Hematopoietic multipotent progenitor cell treated with erythropoietin and hydrocortisone succinate and interleukin-3 and kit ligand, for 15 days (in vitro differentiated cells): Measurements from ENCODE around the gene CEBPB.

Experiments
- DNase-seq: peaks from one replicate; pipeline ENCODE4 v3.0.0-alpha.2; 2015; ENCODE audit warnings: low spot score

CEBPB gene

GRCh38 chr20:50213531-50214106 is 23.0 kb downstream of the CEBPB start:
- DNase-seq = no peak

- DNase-seq = no peak
Measured at GRCh38 chr20:50214226-50215024, 23.8 kb downstream of the CEBPB start.

GRCh38 chr20:50215101-50215690 is 24.6 kb downstream of the CEBPB start:
- no peak for DNase-seq

- no peak for DNase-seq
Measured at GRCh38 chr20:50215926-50216325, 25.3 kb downstream of the CEBPB start.

GRCh38 chr20:50216543-50217206 is 26.0 kb downstream of the CEBPB start:
- no peak for DNase-seq

- DNase-seq = no peak
Measured at GRCh38 chr20:50217207-50217949, 26.7 kb downstream of the CEBPB start.

- DNase-seq = no peak
Measured at GRCh38 chr20:50218987-50219435, 28.4 kb downstream of the CEBPB start.

GRCh38 chr20:50219600-50219999 is 29.0 kb downstream of the CEBPB start:
- no peak for DNase-seq

GRCh38 chr20:50220093-50220893 is 29.7 kb downstream of the CEBPB start:
- DNase-seq = no peak

- DNase-seq = no peak
Measured at GRCh38 chr20:50220894-50221365, 30.3 kb downstream of the CEBPB start.

GRCh38 chr20:50221501-50222308 is 31.1 kb downstream of the CEBPB start:
- DNase-seq = no peak

- no peak for DNase-seq
Measured at GRCh38 chr20:50222309-50223038, 31.8 kb downstream of the CEBPB start.

GRCh38 chr20:50223039-50224005 is 32.7 kb downstream of the CEBPB start:
- no peak for DNase-seq

GRCh38 chr20:50224052-50224451 is 33.4 kb downstream of the CEBPB start:
- no peak for DNase-seq

- no peak for DNase-seq
Measured at GRCh38 chr20:50224531-50225255, 34.1 kb downstream of the CEBPB start.

- no peak for DNase-seq
Measured at GRCh38 chr20:50226093-50226974, 35.7 kb downstream of the CEBPB start.

GRCh38 chr20:50227506-50227905 is 36.9 kb downstream of the CEBPB start:
- DNase-seq = no peak
